Esophagus muscularis mucosa (tissue), 4 donors: ENCODE data around the gene JAK2. TPM values are rescaled to one million over a fixed set of nuclear protein-coding genes. Genes with fewer than 3 reads are reported as not detected.

Experiments used
- DNase-seq: peaks from one replicate; pipeline ENCODE4 v3.0.0-alpha.2; 2017; ENCODE audit errors: extremely low spot score
- H3K27ac ChIP-seq, 4 donors: fragments of 200-600 bp; sonication (generic); replicated peaks in 1 of 4; 1 replicate in 3 of 4; 2 replicates in 1 of 4; pipeline ENCODE4 v1.5.1; 2016 to 2019; ENCODE audit warnings: mild to moderate bottlenecking in 1 of 4
- H3K27me3 ChIP-seq, 4 donors: fragments of 200-600 bp; sonication (generic); one replicate each; pipeline versions ENCODE4 v1.5.1 to v1.6.0; 2016 to 2019
- H3K36me3 ChIP-seq, 4 donors: fragments of 200-600 bp; sonication (generic); one replicate each; pipeline ENCODE4 v1.5.1; 2016 to 2019
- H3K4me1 ChIP-seq, 4 donors: fragments of 200-600 bp; sonication (generic); one replicate each; pipeline ENCODE4 v1.5.1; 2016 to 2019
- H3K4me3 ChIP-seq, 4 donors: fragments of 200-600 bp; sonication (generic); 1 replicate in 2 of 4; 2 replicates in 2 of 4; pipeline ENCODE4 v1.5.1; 2016 to 2019; ENCODE audit warnings: mild to moderate bottlenecking in 4 of 4, moderate library complexity in 1 of 4
- H3K9me3 ChIP-seq, 4 donors: fragments of 200-600 bp; sonication (generic); 1 replicate in 3 of 4; 2 replicates in 1 of 4; pipeline ENCODE4 v1.5.1; 2016 to 2019
- CTCF ChIP-seq, 3 experiments: fragments of 200-600 bp in 2 of 3; fragments of 450-650 bp in 1 of 3; sonication (generic) in 2 of 3; IDR thresholded peaks; one replicate each; pipeline ENCODE4 v1.5.1; 2017 to 2019; ENCODE audit warnings: antibody characterized with exemption in 3 of 3, mild to moderate bottlenecking in 2 of 3, moderate library complexity in 1 of 3
- EP300 ChIP-seq: sonication (generic); formaldehyde crosslinking; IDR thresholded peaks from one replicate; pipeline ENCODE4 v1.6.1; 2017; ENCODE audit warnings: antibody characterized with exemption
- POLR2A ChIP-seq: fragments of 450-650 bp; IDR thresholded peaks from one replicate; pipeline ENCODE4 v1.6.1; 2017; ENCODE audit warnings: antibody characterized with exemption, moderate library complexity, mild to moderate bottlenecking, low read depth
- POLR2AphosphoS5 ChIP-seq, 2 donors: sonication (generic); formaldehyde crosslinking; IDR thresholded peaks; one replicate each; pipeline ENCODE4 v1.6.1; 2017; ENCODE audit warnings: antibody characterized with exemption in 2 of 2
- WGBS: methylation state at CpG from one replicate; pipeline ENCODE4 v1.1.5; 2018; 5-methylcytosine and 5-hydroxymethylcytosine counted together
- intact Hi-C: fragments of 100-400 bp; cut with DNase I; formaldehyde crosslinking; loops from one replicate; pipeline ENCODE4 v1.15.1; 2023
- total RNA-seq, 4 donors: library from RNA; depleted of rRNA; stranded (reverse); fragments of >200 nt; gene quantifications; one replicate each; pipeline versions ENCODE4 v1.1.0 to v1.2.1, GENCODE V29; 2016

Gene JAK2
- total RNA-seq, 4 donors from 2014 or later, result 27.0 to 47.8 (median 35.1) TPM

- 54% methylated on average over 1 of the region's 1 CpG for WGBS
- no peaks in the 10 kb centered on the region for H3K4me1 ChIP-seq
These were observed 38.1 kb upstream of the JAK2 start for GRCh38 chr9:4946937-4947336.

GRCh38 chr9:4955836-4956235 is 29.2 kb upstream of the JAK2 start:
- Histone ChIP-seq H3K27me3 (no peaks in the 10 kb centered on the region), H3K4me1 (no peaks in the 10 kb centered on the region), H3K9me3 (no peaks in the 10 kb centered on the region), H3K4me3 (no peak overlapping the region), H3K27ac (no peak overlapping the region), H3K36me3 (no peaks in the 10 kb centered on the region)
- DNase-seq, result no peak
- intact Hi-C loops, result no loop called here
- WGBS, result 90% methylated on average over 2 of the region's 2 CpGs
- no peak for TF ChIP-seq EP300
- no peak for TF ChIP-seq CTCF (IDR thresholded peaks at IDR 0.05)
- no peak for TF ChIP-seq POLR2A
- no peak for TF ChIP-seq POLR2AphosphoS5 (IDR thresholded peaks at IDR 0.05)

More at GRCh38 chr9:4946937-4947336, 38.1 kb upstream of the JAK2 start:
- intact Hi-C loops, result no loop called here
- no peak for DNase-seq
- no peak overlapping the region for H3K27ac ChIP-seq
- TF ChIP-seq CTCF (IDR thresholded peaks at IDR 0.05), result no peak
- no peak for TF ChIP-seq EP300
- no peak for TF ChIP-seq POLR2A
- no peak for TF ChIP-seq POLR2AphosphoS5 (IDR thresholded peaks at IDR 0.05)
- no peaks in the 10 kb centered on the region for H3K27me3 ChIP-seq
- H3K4me3 ChIP-seq, result no peak overlapping the region
- H3K9me3 ChIP-seq, result no peaks in the 10 kb centered on the region
- no peaks in the 10 kb centered on the region for H3K36me3 ChIP-seq

GRCh38 chr9:4959031-4959430 is 26.0 kb upstream of the JAK2 start:
- Histone ChIP-seq H3K4me1 (no peaks in the 10 kb centered on the region), H3K27ac (no peak overlapping the region), H3K4me3 (no peak overlapping the region), H3K27me3 (no peaks in the 10 kb centered on the region), H3K36me3 (no peaks in the 10 kb centered on the region), H3K9me3 (no peaks in the 10 kb centered on the region)
- 84% methylated on average over 3 of the region's 3 CpGs for WGBS
- intact Hi-C loops, result no loop called here
- no peak for DNase-seq
- no peak for TF ChIP-seq POLR2A
- TF ChIP-seq POLR2AphosphoS5 (IDR thresholded peaks at IDR 0.05), result no peak
- no peak for TF ChIP-seq CTCF (IDR thresholded peaks at IDR 0.05)
- no peak for TF ChIP-seq EP300

DNA sequence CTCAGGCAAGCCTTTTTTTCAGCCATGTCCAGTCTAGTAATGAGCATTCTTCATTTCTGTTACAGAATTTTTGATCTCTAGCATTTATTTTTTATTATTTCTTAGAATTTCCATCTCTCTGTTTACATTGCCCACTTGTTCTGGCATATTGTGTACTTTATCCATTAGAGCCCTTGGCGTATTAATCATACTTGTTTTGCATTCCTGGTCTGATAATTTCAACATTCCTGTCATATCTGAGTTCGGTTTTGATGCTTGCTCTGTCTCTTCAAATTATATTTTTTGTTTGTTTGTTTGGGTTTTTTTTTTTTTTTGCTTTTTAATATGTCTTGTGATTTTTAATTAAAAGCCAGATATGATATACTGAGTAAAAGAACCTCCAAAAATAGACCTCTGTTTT is 23.0 kb upstream of the JAK2 start:
- no peak overlapping the region for H3K4me3 ChIP-seq

More for the DNA sequence above, 23.0 kb upstream of the JAK2 start:
- intact Hi-C loops, result no loop called here
- DNase-seq, result no peak
- H3K36me3 ChIP-seq, result no peaks in the 10 kb centered on the region
- 80% methylated on average over 2 of the region's 2 CpGs for WGBS
- no peak overlapping the region for H3K27ac ChIP-seq
- no peaks in the 10 kb centered on the region for H3K9me3 ChIP-seq
- no peaks in the 10 kb centered on the region for H3K27me3 ChIP-seq
- no peak for TF ChIP-seq POLR2AphosphoS5 (IDR thresholded peaks at IDR 0.05)
- TF ChIP-seq CTCF (IDR thresholded peaks at IDR 0.05), result no peak
- no peaks in the 10 kb centered on the region for H3K4me1 ChIP-seq
